ENCODE measurements around the gene GPX5. TPM values are rescaled to one million over a fixed set of nuclear protein-coding genes. Genes with fewer than 3 reads are reported as not detected.

The GPX5 gene
- total and polyA plus RNA-seq, 10 of the 15 experiments (the other 5 are each of a cell fraction or from before 2014, with no cell fraction given), result not detected

DNA sequence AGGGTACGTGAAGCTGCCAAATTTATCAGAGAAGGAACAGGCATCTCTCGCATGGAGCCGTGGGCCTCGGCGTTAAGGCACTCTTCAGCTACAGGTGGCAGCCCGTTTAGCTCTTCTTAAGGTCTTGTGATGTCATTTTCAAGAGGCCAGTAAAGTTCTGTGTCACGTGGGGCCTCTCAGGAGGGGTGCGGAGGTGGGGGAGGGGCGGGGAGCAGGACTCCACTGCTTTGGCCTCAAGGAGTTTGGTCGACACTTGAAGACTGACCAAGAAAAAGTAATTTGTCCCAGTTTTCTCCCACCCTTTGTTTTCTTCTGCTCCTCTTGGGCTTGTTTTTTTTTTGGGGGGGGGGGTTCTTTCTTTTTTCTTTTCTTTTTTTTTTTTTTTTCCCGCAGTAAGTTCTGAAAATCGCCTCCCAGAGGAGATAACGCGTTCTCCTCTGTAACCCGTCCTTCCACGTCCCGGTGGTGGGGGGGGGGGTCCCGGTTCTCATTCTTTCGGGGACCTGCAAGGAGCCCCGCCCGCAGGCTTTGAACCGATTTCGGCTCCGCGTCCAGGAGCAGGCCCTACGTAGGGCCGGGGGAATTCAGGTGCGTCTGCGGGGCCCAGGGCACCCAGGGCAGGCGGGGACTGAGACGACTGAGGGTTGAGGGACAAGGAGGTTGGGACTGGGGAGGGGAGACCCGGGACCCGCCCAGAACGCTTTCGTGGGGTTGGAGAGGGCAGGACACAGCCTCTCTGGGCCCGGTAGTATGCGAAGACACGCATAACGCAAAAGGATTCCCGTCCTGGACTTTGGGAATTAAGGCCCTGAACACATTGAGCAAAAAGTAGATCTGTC lies 36.1 kb upstream of the GPX5 start (continued):
- TF ChIP-seq, protein P1, sequence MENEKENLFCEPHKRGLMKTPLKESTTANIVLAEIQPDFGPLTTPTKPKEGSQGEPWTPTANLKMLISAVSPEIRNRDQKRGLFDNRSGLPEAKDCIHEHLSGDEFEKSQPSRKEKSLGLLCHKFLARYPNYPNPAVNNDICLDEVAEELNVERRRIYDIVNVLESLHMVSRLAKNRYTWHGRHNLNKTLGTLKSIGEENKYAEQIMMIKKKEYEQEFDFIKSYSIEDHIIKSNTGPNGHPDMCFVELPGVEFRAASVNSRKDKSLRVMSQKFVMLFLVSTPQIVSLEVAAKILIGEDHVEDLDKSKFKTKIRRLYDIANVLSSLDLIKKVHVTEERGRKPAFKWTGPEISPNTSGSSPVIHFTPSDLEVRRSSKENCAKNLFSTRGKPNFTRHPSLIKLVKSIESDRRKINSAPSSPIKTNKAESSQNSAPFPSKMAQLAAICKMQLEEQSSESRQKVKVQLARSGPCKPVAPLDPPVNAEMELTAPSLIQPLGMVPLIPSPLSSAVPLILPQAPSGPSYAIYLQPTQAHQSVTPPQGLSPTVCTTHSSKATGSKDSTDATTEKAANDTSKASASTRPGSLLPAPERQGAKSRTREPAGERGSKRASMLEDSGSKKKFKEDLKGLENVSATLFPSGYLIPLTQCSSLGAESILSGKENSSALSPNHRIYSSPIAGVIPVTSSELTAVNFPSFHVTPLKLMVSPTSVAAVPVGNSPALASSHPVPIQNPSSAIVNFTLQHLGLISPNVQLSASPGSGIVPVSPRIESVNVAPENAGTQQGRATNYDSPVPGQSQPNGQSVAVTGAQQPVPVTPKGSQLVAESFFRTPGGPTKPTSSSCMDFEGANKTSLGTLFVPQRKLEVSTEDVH (IDR thresholded peaks at IDR 0.05; ENCODE audit: low read depth, partially characterized antibody), result no peak

DNA sequence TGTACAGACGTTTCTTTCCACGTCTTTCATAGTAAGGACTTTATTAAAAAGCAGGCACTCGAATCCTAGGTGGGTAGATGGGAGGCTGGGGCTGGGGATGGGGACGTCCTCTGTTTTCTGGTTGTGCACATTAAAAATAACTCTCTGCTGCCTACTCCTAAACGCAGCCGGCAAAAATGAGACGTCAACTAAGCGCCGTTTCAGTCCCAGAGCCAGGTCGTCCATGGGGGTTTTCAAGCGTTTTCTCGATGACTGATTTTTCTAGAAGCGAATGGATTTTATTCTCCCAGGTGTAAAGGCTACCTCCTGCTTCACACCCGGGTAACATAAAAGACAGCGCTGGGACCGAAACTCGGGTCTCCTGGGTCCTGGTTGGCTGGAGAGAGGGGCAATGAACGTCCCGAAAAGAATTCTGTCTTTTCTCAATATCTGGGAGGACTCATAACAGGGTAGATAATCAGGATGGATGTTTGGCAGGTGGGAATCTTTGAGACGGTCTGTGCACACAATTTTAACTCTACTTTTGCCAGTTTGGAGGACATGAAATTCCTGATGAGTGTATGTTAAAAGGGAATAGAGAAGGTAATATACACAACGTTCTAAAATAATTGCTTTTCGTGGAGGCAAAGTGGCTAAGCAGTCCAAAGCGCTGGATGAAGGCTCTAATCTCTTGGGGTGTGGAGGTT lies 35.3 kb upstream of the GPX5 start:
- ATAC-seq (peak; percentile 51), FAIRE-seq (no peak), DNase-seq (ENCODE audit: low read depth, low spot score) (no peak)
- Histone ChIP-seq H3K9ac (ENCODE audit: control insufficient read depth, insufficient read depth, low read length) (no peak overlapping the region; the same call in 1 of the 2 replicates), H3K27me3 (replicated peaks in 1 of 2; ENCODE audit: control insufficient read depth in 2 of 2, insufficient read depth in 2 of 2, low read length in 1 of 2) (no peaks in the 10 kb centered on the region), H4K20me1 (ENCODE audit: control insufficient read depth, insufficient read depth) (no peaks in the 10 kb centered on the region), H2AFZ (ENCODE audit: control insufficient read depth, low read depth, low read length) (peak overlapping the region; percentile 38), H3K4me1 (ENCODE audit: control insufficient read depth, insufficient read depth, low read length) (no peaks in the 10 kb centered on the region), H3K36me3 (ENCODE audit: control insufficient read depth in 2 of 2, insufficient read depth in 2 of 2, low read length in 1 of 2) (no peaks in the 10 kb centered on the region), H3K27ac (ENCODE audit: control insufficient read depth, insufficient read depth) (no peak overlapping the region), H3K4me2 (ENCODE audit: control insufficient read depth, insufficient read depth) (peak overlapping the region; percentile 39), H3K4me3 (peak overlapping the region; percentile 67), H3K9me3 (replicated peaks; ENCODE audit: control insufficient read depth, insufficient read depth, low read length) (no peaks in the 10 kb centered on the region; the same call in 2 of the 3 replicates), H3K79me2 (ENCODE audit: control insufficient read depth, insufficient read depth, low read length) (no peaks in the 10 kb centered on the region)
- ChIA-PET SMC1A (ENCODE audit: uncharacterized antibody, unreplicated experiment) (no interaction called here), RAD21 (ENCODE audit: unreplicated experiment) (no interaction called here), CTCF (no interaction called here), POLR2A (no interaction called here)
- WGBS (ENCODE audit: insufficient coverage, insufficient replicate concordance, low lambda C conversion rate, missing lambda C conversion rate), result 15% methylated on average over 23 of the region's 23 CpGs
- in situ Hi-C loops (cut with MboI), result no loop called here
- intact Hi-C loops (cut with micrococcal nuclease; ENCODE audit: unreplicated experiment), result no loop called here
- no TSS peak for BruUV-seq (replicated peaks)
- TF ChIP-seq RBBP5 (conservative IDR thresholded peaks at IDR 0.05) (no peak), JUND (IDR thresholded peaks at IDR 0.05; ENCODE audit: low read depth, low read length) (no peak), TCF12 (IDR thresholded peaks at IDR 0.05; ENCODE audit: low read depth, low read length) (no peak), YY1 (IDR thresholded peaks at IDR 0.05; ENCODE audit: low read depth, low read length) (no peak), SREBF1 (IDR thresholded peaks at IDR 0.05; ENCODE audit: low read length) (no peak), NFYB (IDR thresholded peaks at IDR 0.05; ENCODE audit: insufficient read depth, low read depth, low read length) (no peak), YBX1 (IDR thresholded peaks at IDR 0.05) (no peak), STAT1 (conservative IDR thresholded peaks at IDR 0.05) (no peak)
- TF ChIP-seq, protein P2, sequence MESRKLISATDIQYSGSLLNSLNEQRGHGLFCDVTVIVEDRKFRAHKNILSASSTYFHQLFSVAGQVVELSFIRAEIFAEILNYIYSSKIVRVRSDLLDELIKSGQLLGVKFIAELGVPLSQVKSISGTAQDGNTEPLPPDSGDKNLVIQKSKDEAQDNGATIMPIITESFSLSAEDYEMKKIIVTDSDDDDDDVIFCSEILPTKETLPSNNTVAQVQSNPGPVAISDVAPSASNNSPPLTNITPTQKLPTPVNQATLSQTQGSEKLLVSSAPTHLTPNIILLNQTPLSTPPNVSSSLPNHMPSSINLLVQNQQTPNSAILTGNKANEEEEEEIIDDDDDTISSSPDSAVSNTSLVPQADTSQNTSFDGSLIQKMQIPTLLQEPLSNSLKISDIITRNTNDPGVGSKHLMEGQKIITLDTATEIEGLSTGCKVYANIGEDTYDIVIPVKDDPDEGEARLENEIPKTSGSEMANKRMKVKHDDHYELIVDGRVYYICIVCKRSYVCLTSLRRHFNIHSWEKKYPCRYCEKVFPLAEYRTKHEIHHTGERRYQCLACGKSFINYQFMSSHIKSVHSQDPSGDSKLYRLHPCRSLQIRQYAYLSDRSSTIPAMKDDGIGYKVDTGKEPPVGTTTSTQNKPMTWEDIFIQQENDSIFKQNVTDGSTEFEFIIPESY (IDR thresholded peaks at IDR 0.05), result no peak
- TF ChIP-seq, protein P3, sequence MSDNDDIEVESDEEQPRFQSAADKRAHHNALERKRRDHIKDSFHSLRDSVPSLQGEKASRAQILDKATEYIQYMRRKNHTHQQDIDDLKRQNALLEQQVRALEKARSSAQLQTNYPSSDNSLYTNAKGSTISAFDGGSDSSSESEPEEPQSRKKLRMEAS (IDR thresholded peaks at IDR 0.05; ENCODE audit: low read depth, low read length), result no peak
- TF ChIP-seq, protein P4, sequence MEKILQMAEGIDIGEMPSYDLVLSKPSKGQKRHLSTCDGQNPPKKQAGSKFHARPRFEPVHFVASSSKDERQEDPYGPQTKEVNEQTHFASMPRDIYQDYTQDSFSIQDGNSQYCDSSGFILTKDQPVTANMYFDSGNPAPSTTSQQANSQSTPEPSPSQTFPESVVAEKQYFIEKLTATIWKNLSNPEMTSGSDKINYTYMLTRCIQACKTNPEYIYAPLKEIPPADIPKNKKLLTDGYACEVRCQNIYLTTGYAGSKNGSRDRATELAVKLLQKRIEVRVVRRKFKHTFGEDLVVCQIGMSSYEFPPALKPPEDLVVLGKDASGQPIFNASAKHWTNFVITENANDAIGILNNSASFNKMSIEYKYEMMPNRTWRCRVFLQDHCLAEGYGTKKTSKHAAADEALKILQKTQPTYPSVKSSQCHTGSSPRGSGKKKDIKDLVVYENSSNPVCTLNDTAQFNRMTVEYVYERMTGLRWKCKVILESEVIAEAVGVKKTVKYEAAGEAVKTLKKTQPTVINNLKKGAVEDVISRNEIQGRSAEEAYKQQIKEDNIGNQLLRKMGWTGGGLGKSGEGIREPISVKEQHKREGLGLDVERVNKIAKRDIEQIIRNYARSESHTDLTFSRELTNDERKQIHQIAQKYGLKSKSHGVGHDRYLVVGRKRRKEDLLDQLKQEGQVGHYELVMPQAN (conservative IDR thresholded peaks at IDR 0.05), result no peak
